MM.1S (cell line): ENCODE data around the gene MON1B.

Source experiments
- EZH2 ChIP-seq: fragments of 300-600 bp; sonication (generic); optimal IDR thresholded peaks from 2 replicates; pipeline ENCODE3; 2017; ENCODE audit warnings: low read depth, mild to moderate bottlenecking, antibody characterized with exemption, low read length, mixed read lengths
- EZH2phosphoT487 ChIP-seq: fragments of 300-600 bp; sonication (generic); IDR thresholded peaks from 2 replicates; pipeline ENCODE4 v1.6.1; 2018; ENCODE audit warnings: antibody characterized with exemption, low read length
- TF ChIP-seq, protein P1 (sequence below): fragments of 300-600 bp; sonication (generic); IDR thresholded peaks from 2 replicates; pipeline ENCODE4 v1.5.1; 2016; ENCODE audit warnings: antibody characterized with exemption, low read length, mixed read lengths

DNA sequence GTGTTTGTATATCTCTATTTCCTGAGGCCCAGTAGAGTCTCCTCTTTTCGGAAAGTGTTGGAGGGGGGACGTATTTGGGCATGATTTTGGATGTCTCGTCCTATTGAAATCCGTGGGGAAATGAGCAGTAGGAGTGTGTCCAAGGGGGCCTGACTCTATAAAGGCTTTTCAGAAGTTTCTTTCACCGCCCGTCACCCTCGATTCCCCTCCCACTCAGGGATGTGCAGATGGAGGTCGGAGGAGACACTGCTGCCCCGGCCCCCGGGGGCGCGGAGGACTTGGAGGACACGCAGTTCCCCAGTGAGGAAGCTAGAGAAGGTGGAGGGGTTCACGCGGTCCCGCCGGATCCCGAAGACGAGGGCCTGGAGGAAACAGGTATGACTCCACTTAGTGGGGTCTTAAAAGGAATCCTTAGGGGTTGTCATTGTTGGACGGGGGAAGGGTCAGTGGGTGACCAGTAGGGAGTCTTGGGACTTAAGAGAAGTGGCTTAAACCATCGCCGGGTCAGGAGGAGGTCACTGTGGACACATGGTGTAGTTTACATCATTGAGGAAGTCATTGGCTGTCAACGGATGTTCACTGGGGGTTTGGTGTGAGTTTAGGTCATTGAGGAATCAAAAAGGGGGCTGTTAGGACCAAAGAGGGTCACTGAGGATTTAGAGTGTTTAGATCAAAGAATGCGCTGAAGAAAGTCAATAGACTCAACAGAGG, 424 bp downstream of the MON1B start:
- TF ChIP-seq, protein P1, sequence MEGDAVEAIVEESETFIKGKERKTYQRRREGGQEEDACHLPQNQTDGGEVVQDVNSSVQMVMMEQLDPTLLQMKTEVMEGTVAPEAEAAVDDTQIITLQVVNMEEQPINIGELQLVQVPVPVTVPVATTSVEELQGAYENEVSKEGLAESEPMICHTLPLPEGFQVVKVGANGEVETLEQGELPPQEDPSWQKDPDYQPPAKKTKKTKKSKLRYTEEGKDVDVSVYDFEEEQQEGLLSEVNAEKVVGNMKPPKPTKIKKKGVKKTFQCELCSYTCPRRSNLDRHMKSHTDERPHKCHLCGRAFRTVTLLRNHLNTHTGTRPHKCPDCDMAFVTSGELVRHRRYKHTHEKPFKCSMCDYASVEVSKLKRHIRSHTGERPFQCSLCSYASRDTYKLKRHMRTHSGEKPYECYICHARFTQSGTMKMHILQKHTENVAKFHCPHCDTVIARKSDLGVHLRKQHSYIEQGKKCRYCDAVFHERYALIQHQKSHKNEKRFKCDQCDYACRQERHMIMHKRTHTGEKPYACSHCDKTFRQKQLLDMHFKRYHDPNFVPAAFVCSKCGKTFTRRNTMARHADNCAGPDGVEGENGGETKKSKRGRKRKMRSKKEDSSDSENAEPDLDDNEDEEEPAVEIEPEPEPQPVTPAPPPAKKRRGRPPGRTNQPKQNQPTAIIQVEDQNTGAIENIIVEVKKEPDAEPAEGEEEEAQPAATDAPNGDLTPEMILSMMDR, result no peak
- no peak for TF ChIP-seq EZH2phosphoT487
- TF ChIP-seq EZH2, result no peak
